ENCODE results near the gene PAX6.

DNA sequence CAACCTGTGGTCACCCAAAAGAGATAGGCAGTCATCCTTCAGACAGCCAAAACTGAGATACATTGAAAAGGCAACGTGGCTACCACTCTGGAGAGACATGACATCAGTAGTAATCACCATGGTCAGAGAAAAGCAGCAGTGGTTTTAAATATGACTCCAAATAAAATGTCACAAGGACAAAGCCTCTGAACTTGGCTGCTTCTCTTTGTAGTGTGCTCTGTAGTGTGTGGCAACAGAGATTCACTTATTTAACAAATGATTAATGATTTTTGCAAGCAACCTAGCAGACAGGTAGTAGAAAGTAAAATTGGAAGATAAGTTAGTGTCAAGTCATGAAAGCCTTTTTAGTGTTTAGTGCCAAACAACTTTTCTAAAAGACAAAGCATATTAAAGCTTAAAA, 63.5 kb downstream of the PAX6 start:
- TF ChIP-seq, protein P1, sequence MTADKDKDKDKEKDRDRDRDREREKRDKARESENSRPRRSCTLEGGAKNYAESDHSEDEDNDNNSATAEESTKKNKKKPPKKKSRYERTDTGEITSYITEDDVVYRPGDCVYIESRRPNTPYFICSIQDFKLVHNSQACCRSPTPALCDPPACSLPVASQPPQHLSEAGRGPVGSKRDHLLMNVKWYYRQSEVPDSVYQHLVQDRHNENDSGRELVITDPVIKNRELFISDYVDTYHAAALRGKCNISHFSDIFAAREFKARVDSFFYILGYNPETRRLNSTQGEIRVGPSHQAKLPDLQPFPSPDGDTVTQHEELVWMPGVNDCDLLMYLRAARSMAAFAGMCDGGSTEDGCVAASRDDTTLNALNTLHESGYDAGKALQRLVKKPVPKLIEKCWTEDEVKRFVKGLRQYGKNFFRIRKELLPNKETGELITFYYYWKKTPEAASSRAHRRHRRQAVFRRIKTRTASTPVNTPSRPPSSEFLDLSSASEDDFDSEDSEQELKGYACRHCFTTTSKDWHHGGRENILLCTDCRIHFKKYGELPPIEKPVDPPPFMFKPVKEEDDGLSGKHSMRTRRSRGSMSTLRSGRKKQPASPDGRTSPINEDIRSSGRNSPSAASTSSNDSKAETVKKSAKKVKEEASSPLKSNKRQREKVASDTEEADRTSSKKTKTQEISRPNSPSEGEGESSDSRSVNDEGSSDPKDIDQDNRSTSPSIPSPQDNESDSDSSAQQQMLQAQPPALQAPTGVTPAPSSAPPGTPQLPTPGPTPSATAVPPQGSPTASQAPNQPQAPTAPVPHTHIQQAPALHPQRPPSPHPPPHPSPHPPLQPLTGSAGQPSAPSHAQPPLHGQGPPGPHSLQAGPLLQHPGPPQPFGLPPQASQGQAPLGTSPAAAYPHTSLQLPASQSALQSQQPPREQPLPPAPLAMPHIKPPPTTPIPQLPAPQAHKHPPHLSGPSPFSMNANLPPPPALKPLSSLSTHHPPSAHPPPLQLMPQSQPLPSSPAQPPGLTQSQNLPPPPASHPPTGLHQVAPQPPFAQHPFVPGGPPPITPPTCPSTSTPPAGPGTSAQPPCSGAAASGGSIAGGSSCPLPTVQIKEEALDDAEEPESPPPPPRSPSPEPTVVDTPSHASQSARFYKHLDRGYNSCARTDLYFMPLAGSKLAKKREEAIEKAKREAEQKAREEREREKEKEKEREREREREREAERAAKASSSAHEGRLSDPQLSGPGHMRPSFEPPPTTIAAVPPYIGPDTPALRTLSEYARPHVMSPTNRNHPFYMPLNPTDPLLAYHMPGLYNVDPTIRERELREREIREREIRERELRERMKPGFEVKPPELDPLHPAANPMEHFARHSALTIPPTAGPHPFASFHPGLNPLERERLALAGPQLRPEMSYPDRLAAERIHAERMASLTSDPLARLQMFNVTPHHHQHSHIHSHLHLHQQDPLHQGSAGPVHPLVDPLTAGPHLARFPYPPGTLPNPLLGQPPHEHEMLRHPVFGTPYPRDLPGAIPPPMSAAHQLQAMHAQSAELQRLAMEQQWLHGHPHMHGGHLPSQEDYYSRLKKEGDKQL (CRISPR knock-in tag; IDR thresholded peaks at IDR 0.05; ENCODE audit: borderline replicate concordance) = no peak
- TF ChIP-seq TCF7L2 (IDR thresholded peaks at IDR 0.05; ENCODE audit: low read depth, low read length) (no peak), CHD2 (IDR thresholded peaks at IDR 0.05; ENCODE audit: low read depth, low read length) (no peak), HEY1 (CRISPR knock-in tag; IDR thresholded peaks at IDR 0.05; ENCODE audit: borderline replicate concordance) (no peak), ZNF134 (CRISPR knock-in tag; conservative IDR thresholded peaks at IDR 0.05) (no peak), DMBX1 (CRISPR knock-in tag; IDR thresholded peaks at IDR 0.05; ENCODE audit: borderline replicate concordance) (no peak), DACH1 (IDR thresholded peaks at IDR 0.05; ENCODE audit: partially characterized antibody) (no peak)
- TF ChIP-seq, protein P2, sequence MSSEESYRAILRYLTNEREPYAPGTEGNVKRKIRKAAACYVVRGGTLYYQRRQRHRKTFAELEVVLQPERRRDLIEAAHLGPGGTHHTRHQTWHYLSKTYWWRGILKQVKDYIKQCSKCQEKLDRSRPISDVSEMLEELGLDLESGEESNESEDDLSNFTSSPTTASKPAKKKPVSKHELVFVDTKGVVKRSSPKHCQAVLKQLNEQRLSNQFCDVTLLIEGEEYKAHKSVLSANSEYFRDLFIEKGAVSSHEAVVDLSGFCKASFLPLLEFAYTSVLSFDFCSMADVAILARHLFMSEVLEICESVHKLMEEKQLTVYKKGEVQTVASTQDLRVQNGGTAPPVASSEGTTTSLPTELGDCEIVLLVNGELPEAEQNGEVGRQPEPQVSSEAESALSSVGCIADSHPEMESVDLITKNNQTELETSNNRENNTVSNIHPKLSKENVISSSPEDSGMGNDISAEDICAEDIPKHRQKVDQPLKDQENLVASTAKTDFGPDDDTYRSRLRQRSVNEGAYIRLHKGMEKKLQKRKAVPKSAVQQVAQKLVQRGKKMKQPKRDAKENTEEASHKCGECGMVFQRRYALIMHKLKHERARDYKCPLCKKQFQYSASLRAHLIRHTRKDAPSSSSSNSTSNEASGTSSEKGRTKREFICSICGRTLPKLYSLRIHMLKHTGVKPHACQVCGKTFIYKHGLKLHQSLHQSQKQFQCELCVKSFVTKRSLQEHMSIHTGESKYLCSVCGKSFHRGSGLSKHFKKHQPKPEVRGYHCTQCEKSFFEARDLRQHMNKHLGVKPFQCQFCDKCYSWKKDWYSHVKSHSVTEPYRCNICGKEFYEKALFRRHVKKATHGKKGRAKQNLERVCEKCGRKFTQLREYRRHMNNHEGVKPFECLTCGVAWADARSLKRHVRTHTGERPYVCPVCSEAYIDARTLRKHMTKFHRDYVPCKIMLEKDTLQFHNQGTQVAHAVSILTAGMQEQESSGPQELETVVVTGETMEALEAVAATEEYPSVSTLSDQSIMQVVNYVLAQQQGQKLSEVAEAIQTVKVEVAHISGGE (CRISPR knock-in tag; IDR thresholded peaks at IDR 0.05) = no peak

Measured in K562 (cell line).